ENCODE measurements around the gene HERPUD2. TPM values are rescaled to one million over a fixed set of nuclear protein-coding genes. Genes with fewer than 3 reads are reported as not detected.

Gene HERPUD2
- total RNA-seq, 1 donor from 2014 or later: 28.3 TPM

GRCh38 chr7:35645691-35646090 is 49.2 kb downstream of the HERPUD2 start:
- Mint-ChIP-seq H3K4me1 (ENCODE audit: low read depth) (peaks cover 34% of the 10 kb centered on the region), H3K36me3 (ENCODE audit: low read depth) (no peaks in the 10 kb centered on the region), H3K4me3 (ENCODE audit: unreplicated experiment) (no peak overlapping the region), H3K27ac (ENCODE audit: unreplicated experiment) (no peak overlapping the region), H3K27me3 (ENCODE audit: low read depth) (no peaks in the 10 kb centered on the region), H3K9me3 (ENCODE audit: low read depth) (no peaks in the 10 kb centered on the region)
- TF ChIP-seq CTCF (IDR thresholded peaks at IDR 0.05): no peak
- no peak for DNase-seq (ENCODE audit: low spot score)

GRCh38 chr7:35630024-35630972 is 64.6 kb downstream of the HERPUD2 start:
- no peaks in the 10 kb centered on the region for H3K27me3 Mint-ChIP-seq (ENCODE audit: low read depth)
- no peak overlapping the region for H3K27ac Mint-ChIP-seq (ENCODE audit: unreplicated experiment)
- H3K36me3 Mint-ChIP-seq (ENCODE audit: low read depth): peaks cover 22% of the 10 kb centered on the region
- DNase-seq (ENCODE audit: low spot score): no peak
- peaks cover 8% of the 10 kb centered on the region for H3K4me1 Mint-ChIP-seq (ENCODE audit: low read depth)
- H3K4me3 Mint-ChIP-seq (ENCODE audit: unreplicated experiment): no peak overlapping the region
- no peak for TF ChIP-seq CTCF (IDR thresholded peaks at IDR 0.05)
- no peaks in the 10 kb centered on the region for H3K9me3 Mint-ChIP-seq (ENCODE audit: low read depth)

GRCh38 chr7:35624299-35625186 is 70.4 kb downstream of the HERPUD2 start:
- Mint-ChIP-seq H3K4me3 (ENCODE audit: unreplicated experiment) (no peak overlapping the region), H3K4me1 (ENCODE audit: low read depth) (peaks cover 3% of the 10 kb centered on the region), H3K27ac (ENCODE audit: unreplicated experiment) (no peak overlapping the region), H3K27me3 (ENCODE audit: low read depth) (no peaks in the 10 kb centered on the region), H3K9me3 (ENCODE audit: low read depth) (no peaks in the 10 kb centered on the region), H3K36me3 (ENCODE audit: low read depth) (peaks cover 11% of the 10 kb centered on the region)
- no peak for DNase-seq (ENCODE audit: low spot score)
- peak; percentile 94 for TF ChIP-seq CTCF (IDR thresholded peaks at IDR 0.05)

GRCh38 chr7:35623381-35623780 is 71.6 kb downstream of the HERPUD2 start:
- no peak overlapping the region for H3K4me3 Mint-ChIP-seq (ENCODE audit: unreplicated experiment)
- no peaks in the 10 kb centered on the region for H3K27me3 Mint-ChIP-seq (ENCODE audit: low read depth)
- H3K9me3 Mint-ChIP-seq (ENCODE audit: low read depth): no peaks in the 10 kb centered on the region
- DNase-seq (ENCODE audit: low spot score): no peak
- TF ChIP-seq CTCF (IDR thresholded peaks at IDR 0.05): no peak
- peaks cover 11% of the 10 kb centered on the region for H3K36me3 Mint-ChIP-seq (ENCODE audit: low read depth)
- peaks cover 3% of the 10 kb centered on the region for H3K4me1 Mint-ChIP-seq (ENCODE audit: low read depth)
- H3K27ac Mint-ChIP-seq (ENCODE audit: unreplicated experiment): no peak overlapping the region

- peaks cover 22% of the 10 kb centered on the region for H3K4me1 Mint-ChIP-seq (ENCODE audit: low read depth)
- no peak for DNase-seq (ENCODE audit: low spot score)
- no peak overlapping the region for H3K27ac Mint-ChIP-seq (ENCODE audit: unreplicated experiment)
- no peak for TF ChIP-seq CTCF (IDR thresholded peaks at IDR 0.05)
- peaks cover 11% of the 10 kb centered on the region for H3K36me3 Mint-ChIP-seq (ENCODE audit: low read depth)
- no peaks in the 10 kb centered on the region for H3K9me3 Mint-ChIP-seq (ENCODE audit: low read depth)
- H3K4me3 Mint-ChIP-seq (ENCODE audit: unreplicated experiment): no peak overlapping the region
- H3K27me3 Mint-ChIP-seq (ENCODE audit: low read depth): no peaks in the 10 kb centered on the region
These were observed 75.1 kb downstream of the HERPUD2 start for GRCh38 chr7:35619863-35620262.

Measured in chondrocyte (in vitro differentiated cells).